Right hindlimb (tissue), 1 donor: Measurements from ENCODE around the gene EFL1.
A peak's percentile ranks its signal among the peaks of the same experiment; 100 is the strongest.

ENCODE experiments used
- DNase-seq: peaks from one replicate; pipeline ENCODE4 v3.0.0-alpha.2; 2018

The EFL1 gene

DNA sequence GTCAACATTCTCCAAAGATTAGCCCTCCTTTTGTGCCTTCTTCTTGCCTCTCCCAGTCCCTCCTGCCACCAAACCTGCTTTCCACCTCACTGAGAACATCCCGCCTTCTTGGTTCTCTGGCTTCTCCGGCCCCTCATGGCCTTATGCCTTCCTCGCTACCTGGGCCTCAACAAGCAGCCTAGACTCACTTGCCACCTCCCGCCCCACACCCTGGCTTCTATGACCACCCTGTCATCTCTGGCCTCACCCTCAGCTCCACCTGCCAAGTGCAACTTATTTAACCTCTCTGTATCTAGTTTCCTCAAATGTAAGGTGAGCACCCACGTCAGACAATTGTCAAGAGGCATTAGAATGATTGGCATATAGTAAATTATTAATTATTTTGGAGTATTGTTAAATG, 147.9 kb downstream of the EFL1 start:
- no peak for DNase-seq

DNA sequence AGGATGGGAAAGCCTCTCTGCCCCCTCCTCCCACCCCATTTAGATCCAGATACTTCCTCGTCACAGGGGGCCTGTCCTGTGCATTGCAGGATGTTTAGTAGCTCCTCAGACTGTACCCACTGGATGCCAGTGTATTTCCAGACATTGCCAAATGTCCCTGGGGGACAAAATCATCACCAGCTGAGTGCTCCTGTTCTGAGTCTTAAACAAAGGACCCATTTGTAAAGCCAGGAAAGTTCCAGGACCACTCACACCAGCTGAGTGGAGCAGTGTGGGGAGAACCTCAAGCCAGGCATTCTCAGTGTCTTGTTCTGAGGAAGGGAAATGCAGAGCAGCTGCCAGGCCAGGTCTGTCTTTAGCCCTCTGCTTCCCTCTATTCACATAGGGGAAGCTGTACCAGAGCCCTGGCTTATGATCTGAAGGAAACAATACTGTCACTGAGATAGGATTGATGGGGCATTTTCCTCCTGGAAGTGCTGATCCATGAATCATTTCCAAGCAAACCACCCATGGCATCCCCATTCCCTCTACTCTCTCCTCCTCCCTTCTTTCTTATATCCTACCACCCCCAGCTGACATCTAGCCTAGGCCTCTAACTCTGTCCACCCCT, 149.3 kb downstream of the EFL1 start:
- DNase-seq = no peak

DNA sequence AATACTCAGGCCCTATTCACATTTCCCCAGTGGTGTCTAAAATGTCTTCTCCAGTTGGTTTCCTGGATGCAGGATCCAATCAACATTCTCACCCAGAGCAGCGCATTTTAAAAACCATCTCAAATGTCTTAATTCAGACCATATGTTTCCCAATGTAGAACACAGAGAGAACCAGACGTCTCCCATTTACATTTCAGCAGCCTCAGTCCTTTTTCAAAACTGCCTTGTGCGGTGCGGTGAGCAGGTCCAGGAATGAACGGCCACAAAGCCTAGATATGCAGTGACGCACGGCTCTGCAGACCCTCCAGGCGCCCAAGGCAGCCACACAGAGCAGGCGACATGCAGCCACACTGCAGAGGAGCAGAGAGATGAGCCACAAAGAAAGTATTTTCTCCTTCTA, 150.6 kb downstream of the EFL1 start:
- DNase-seq = no peak

DNA sequence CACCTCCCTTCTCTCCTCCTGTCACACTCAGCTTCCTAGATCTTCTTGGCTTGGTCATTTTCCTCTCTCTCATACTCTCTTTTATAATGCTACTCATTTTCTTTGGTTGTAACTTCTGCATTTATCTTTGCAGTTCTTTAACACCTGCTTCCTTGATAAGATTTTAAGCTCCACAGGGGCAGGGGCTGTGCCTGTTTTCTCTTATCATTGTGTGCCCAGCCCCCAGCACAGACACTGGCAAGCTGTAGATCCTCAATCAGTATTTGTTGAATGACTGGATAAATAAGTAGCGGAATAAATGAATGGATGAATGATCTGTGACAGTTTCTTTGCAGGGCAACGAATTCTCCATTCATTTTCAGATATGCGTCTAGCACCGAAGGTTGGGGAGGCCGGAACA, 152.4 kb downstream of the EFL1 start:
- DNase-seq = no peak

DNA sequence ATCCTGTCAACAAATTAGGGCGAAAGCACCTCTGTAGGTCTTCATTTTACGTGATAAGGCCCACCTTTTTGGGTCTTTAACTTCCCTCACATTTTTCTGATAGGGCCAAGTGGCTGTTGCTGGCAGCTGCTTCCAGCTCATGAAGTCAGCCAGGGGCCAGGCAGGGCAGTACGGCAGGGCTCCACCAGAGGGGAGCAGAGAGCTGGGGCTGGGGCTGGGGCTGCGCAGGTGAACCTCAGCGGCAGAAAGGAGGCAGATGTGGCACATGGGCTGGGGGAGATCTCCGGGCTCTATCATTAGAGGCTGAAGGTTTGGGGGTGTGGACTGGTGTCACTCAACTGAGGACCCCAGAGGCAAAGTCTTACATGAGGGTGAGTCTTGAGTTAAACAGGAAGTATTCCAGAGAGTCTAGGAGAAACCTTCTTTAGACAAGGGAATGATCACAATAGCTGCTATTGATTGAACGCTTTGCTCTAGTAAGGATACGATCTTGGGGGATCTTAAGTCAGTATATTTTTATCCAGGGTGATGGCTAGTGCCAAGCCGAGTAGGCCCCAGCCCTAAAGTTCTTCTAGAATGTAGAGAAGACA, 153.9 kb downstream of the EFL1 start:
- no peak for DNase-seq

DNA sequence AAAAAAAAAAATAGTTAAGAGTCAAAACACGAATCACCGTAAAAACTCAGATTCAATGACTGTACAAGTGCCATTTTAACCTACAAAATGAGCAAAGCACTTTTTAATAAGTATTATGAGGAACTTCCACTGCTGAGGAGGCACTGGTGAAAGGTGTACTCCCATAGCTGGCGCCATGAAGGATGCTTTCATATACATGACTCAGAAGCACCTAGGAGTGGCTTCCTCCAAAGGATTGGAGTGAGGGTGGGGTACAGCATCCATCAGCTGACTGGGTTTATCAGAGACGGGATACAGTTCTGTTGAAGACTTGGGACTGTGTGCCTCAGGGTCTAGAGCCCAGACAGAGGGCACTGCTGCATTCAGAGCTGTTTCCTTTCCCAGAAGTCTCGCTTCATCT, 155.9 kb downstream of the EFL1 start:
- no peak for DNase-seq

DNA sequence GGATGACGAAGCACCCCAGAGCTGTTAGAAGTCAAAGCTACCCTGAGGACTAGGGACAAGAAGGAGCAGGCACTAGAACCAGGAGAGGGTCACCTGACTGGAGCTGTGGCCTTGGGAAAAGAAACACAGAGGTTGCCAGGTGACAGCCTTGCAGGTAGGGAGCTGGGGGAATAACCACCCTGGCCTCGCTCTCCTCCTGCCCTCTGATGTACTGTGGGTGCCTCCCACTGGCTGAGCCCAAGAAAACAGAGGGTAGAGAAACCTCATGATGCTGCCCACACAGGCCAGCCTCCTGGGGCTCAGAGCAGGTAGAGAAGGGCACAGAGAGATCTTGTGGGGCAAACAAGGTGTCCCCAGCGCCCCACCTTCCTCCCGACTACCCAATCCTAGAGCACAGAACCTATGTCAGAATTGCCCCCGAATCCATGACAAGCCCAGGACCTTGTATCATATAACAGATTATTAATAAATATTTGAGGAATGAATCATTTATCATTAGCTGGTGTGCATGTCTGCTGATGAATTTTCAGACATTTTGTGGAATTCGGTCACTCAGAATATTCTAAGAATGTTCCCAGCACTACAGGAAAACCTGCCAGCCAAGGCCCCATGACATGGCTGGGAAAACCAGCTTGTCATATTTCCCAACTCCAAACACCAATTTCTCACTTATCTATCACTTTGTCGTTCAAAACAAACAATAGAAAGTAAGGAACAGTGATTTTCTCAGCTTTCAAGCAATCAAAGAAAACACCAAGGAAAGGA, 156.9 kb downstream of the EFL1 start:
- DNase-seq = no peak

DNA sequence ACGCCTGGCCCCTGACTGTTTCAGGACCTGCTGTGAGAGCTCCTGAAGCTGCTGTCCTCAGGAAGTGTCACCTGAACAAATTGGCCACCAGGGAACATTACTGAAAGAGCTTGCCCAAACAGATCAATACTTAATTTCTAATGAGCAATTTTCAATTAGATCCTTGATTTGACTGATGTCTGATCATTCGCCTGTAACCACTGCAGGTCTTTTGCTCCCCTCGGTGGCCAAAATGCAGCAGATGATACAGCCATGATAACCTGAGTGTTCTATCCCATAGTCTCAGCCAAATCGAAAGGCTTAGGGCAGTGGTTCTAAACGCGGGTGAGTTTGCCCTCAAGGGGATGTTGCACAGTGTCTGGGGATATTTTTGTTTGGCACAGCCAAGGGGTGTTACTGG, 159.1 kb downstream of the EFL1 start:
- no peak for DNase-seq

DNA sequence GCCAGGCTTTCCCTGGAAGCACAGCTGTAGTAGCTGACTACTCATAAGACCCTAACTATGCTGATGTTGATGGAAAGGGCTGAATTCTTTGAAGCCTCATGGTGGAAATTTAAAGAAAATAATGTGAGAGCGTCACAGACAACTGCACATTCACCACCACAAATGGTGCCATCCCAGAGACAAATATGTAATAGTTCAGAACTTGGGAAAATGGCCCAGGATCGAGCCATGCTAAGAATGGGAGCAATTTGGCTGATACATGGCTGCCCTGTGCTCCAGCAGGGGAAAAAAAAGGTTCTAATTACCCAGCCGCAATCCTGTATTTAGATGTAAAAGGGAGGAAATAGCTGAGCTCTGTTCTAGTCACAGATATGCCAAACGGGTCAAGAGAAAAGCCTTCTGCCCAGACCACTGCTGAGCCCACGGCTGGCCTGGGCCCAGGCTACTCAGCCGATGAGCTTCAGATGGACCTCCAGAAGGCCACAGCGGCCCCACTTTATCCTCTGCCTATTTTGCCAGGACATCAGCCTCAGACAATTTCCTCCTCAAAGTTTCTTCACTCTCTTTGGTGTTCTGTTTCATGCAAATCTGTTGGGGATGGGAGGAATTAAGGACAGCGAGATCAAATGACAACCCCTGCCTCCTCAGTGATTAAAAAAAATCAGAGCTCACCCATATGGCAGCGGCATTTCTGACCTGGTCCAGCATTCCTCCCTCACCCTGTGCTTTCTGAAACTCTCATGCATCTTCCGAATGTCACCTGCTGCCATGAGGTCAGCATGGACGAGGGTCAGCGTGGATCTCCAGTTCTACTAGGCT, 162.2 kb downstream of the EFL1 start:
- no peak for DNase-seq

DNA sequence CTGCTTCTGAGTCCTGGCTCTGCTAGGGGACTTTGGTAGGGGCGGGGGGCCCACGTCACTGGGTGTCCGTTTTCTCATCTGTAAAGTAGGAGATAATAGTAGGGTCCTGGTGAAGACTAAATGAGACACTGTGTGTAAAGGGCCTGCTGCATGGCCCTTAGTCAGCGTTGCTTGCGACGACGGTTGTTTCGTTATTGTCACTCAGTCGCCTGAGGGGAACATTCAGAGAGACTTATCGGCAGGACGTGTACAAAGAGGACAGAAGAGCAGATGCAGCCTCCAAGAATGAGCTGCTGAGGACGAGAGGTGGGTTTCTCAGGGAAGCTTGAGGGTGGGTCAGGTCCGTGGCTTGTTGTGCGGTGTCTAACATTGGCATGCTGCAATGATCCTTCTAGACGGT, 163.9 kb downstream of the EFL1 start:
- no peak for DNase-seq

DNA sequence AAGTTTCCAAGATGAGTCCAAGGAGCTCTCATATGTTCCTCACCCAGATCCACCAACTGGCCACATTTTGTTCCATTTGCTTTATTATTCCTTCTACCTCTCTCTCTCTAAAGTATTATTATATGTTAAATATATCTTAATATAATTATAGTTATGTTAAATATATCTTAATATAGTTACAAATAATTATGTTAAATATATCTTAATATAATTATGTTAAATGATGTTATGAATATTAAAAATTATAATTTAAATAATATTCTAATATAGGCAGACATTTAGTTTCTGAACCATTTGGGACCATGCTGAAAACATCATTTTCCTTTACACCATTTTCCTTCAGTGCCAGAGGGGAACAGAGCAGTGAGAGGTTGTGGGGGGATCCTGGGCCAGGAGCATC, 166.7 kb downstream of the EFL1 start:
- no peak for DNase-seq

DNA sequence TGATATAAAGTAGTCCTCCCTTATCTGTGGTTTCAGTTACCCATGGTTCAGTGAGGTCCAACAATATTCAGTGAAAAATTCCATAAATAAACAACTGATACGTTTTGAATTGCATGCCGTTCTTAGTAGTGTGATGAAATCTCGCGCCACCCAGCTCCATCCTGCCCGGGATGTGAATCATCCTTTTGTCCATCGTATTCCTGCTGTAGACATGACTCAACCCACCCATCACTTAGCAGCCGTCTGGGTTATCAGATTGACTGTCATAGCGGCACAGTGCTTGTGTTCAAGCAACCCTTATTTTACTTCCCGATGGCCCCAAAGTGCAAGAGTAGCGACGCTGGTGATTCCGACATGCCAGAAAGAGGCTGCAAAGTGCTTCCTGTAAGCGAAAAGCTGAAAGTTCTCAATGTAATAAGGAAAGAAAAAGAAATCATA, 168.7 kb downstream of the EFL1 start:
- DNase-seq = no peak

DNA sequence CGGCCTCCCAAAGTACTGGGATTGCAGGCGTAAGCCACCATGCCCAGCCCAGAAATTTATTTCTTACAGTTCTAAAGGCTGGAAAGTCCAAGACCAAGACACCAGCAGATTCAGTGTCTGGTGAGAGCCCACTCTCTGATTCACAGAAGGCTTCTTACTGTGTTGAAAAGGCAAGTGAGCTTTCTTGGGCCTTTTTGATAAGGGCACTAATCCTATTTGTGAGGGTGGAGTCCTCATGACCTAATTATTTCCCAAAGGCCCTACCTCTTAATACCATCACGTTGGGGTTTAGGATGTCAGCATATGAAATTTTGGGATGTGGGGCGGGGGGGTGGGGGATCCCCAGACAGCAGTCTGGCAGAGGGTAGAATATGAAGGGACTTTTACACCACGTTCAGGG, 169.2 kb downstream of the EFL1 start:
- DNase-seq = no peak

DNA sequence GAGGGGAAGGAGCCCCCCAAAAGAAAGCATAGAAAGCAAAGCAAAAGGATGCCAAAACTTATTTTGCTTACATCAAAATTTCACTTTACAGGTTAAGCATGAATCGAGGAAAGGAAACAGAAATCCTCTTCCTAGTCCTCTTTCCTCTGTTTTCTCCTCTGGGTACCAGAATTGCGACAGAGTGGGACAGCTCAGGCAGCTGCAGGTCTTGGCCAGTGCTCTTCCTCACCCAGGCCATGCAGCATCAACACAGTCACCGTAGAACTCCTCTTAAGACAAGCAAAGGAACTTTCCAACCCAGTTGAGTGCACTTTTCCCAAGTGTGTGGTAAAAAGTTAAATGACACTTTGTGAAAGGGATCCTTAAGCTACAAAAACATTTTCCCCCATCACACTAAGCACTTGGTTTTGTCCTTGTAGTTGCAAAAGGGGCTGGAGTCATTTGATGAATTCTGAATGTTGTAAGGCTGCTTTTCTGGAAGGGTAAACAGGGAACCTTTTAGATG, 170.8 kb downstream of the EFL1 start:
- no peak for DNase-seq

DNA sequence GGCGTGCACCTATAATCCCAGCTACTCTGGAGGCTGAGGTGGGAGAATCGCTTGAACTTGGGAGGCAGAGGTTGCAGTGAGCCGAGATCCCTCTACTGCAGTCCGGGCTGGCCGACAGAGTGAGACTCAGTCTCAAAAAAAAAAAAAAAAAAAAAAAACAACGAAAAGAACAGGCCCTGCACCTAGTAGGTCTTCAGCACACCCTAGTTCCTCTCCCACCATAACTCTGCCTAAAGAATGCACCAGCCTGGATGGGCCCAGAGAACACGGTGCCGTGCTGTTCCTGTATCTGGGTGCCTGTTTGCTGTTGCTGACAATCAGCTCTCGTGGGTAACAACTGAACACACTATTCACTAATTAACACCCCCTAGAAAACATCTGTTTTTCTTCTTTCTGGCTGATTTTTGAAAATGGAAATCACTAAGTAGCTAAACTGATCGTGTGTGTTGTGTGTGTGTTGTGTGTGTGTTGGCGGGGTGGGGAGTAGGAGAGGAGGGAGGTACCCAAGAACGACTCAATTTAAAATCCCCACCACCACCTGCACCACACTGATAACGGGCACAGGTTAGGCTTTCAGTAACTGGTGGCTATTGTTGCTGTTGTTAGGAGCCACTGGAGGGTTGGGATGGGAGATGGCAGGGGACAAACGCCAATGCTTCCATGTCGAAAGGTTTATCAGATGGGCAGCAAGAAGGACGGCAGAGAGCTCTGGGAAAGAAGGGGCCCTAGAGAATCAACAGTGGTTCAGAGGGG, 176.1 kb downstream of the EFL1 start:
- no peak for DNase-seq

DNA sequence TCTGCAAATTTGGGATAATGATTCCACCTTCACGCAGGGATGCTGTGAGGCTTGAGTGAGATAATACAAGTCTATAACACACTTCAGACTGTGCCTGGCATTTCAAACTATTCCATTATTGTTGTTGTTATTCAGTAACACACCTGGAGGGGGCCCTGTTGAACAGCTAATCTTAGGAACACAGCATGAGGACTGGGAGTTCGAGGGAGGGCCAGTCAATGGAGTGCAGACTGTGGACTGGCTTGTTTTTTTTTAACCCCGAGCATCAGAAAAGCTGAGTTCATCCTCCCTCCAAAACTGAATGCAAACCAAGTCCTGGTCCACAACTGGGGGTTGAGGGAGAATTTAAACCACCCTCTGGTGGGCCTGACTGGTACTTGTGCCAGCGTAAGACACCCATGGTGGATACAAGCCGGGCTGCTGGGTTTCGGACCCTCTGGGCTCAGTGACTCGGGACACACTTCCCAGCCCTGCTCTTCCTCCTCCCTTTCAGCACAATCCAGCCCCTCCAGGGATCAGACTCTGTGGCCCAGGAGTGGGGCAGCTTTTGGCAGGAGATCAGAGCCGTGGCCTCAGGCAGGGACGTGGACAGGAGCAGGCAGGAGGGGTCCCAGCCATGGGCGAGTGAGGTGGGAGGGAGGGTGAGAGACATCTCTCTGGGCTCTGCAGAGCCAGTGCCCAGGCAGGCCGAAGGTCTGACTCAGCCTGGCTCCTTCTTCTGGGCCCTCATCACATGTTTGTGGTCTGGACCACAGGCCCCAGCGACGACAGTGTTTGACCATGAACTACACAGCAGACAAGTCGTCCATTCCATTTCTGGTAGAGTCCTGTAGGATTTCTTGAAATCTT, 180.4 kb downstream of the EFL1 start:
- peak; percentile 71 for DNase-seq

DNA sequence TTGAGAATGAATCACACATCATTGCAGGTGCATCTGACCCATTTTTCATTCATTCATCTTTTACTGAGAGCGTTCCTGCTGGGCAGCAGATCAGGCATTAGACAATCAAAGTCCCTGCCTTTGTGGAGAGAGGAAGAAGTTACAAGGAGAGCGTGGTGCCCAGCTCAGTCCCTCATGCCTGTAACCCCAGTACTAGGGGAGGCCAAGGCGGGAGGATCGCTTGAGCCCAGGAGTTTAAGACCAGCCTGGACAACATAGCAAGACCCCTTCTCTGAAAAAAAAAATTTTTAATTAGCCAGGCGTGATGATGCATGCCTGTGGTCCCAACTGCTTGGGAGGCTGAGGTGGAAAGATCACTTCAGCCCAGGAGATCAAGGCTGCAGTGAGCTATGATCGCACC, 181.8 kb downstream of the EFL1 start:
- DNase-seq = no peak
